GDM1 (cell line): ENCODE results near the gene ALDH6A1.

ENCODE experiments used
- DNase-seq: peaks from one replicate; lab custom pipeline; 2025; lab: John Stamatoyannopoulos, UW

ALDH6A1 gene

GRCh38 chr14:74049876-74050495, 34.3 kb downstream of the ALDH6A1 start:
- DNase-seq: no peak

DNA sequence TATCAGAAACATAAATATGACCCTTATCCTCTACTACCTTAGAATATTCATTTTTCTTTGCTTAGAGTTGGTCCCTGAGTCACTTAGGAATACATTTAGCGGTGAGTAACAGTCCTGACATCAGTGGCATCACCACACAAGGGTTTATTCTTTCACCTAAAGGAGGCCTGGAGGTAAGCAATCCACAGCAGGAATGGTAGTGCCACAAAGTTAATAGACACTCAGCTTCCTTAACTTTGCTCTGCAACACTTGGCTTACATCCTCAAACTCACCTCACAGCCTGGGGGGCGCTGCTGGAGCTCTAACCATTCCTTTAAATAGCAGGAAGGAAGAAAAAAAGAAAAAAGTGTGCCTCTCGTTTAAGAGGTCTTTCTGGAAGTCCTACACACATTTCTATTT, 36.0 kb downstream of the ALDH6A1 start:
- no peak for DNase-seq

GRCh38 chr14:74045522-74045921, 38.7 kb downstream of the ALDH6A1 start:
- DNase-seq: no peak

GRCh38 chr14:74042296-74042695, 42.0 kb downstream of the ALDH6A1 start:
- DNase-seq: no peak

GRCh38 chr14:74038020-74038859, 46.0 kb downstream of the ALDH6A1 start:
- peak; percentile 11 for DNase-seq

GRCh38 chr14:74035556-74035955, 48.7 kb downstream of the ALDH6A1 start:
- no peak for DNase-seq

GRCh38 chr14:74034572-74034971, 49.7 kb downstream of the ALDH6A1 start:
- no peak for DNase-seq

- DNase-seq: no peak
Observed at GRCh38 chr14:74029136-74029535, 55.1 kb downstream of the ALDH6A1 start.

GRCh38 chr14:74022346-74022745, 61.9 kb downstream of the ALDH6A1 start:
- DNase-seq: no peak

GRCh38 chr14:74019408-74020137, 64.7 kb downstream of the ALDH6A1 start:
- no peak for DNase-seq

DNA sequence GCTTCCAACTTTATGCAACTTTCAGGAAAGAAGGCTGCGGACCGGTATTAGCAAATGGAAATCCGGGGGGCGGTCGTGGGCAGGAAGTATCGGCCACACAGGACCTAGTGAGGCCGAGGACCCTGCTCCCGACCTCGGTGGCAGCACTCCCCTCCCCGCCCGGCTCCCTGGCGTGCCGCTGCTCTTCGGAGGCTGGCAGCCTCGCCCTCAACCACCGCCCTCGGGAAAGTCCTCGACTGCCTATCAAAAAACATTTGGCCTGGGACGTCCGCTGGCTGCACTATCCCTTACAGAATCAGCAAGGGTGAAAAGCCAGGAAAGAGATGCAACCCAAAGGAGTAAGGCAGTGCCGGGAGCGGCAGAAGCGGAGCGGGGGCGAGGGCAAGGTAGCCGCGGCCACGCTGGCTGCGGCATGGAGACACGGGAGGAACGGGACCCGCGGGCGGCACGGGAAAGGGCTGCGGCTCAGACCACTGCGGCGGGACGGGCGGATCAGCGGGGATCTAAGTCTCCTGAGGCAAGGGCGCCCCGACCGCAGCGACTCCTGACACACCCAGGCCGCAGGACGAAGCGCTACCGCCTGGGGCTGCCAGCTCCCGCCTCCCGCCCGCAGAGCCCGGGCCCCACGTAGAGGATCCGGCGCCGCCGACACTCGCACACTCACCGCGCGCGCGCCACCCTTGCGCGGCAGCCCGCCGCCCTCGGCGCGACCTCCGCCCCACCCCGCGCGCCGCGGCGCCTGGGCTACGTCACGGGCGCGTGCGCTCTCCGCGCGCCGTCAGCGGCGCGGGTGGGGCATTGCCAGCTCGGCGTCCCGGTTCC, 65.5 kb downstream of the ALDH6A1 start, which contains the start of the genes BBOF1 and ENTPD5:
Gene BBOF1, plus strand, starts transcription at position 764 of the 822 bp plus-strand sequence. CDS start 130 bp downstream, outside the sequence.
Gene ENTPD5, minus strand, starts transcription at position 703 of the 822 bp plus-strand sequence. CDS start 31,186 bp downstream, outside the sequence.
- peak; percentile 83 for DNase-seq

DNA sequence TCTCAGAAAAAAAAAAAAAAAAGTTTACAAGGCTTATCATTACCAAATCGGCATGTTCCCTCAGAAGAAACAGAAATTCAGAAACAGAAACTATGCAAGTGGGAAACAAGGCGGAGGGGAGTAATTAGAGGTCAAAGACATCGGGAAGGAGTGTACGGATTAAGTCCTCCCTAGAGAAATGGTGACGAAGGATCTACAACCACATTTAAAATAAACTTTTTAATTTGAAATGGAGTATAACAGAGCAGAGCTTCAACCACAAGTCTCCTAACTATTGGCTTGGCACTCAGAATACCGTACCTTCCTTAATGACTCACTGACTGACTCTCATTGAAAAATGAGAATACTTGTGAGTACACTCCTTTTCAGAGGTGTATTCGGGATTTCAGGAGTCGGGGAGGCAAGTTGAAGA, 66.1 kb downstream of the ALDH6A1 start:
- DNase-seq: no peak

DNA sequence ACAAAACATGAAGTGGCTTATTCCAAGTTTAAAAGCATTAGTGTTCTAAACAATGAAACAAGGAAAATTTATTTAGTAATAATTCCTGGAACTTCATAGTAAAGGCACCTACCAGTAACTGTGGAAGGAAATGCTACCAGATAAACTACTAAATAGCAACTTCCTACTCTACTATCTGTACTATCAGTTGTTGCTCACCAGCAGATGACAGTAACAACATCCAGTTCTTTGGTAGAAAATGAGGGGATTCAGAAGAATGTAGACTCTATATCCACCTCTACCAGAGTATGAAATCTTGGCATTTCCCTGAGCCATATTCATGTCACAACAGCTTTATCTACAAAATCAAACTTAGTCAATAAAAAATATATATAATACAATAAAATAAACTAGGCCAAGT, 68.3 kb downstream of the ALDH6A1 start:
- no peak for DNase-seq

GRCh38 chr14:74015176-74015575, 69.1 kb downstream of the ALDH6A1 start:
- no peak for DNase-seq

- DNase-seq: no peak
Observed at GRCh38 chr14:74014299-74014698, 70.0 kb downstream of the ALDH6A1 start.

DNA sequence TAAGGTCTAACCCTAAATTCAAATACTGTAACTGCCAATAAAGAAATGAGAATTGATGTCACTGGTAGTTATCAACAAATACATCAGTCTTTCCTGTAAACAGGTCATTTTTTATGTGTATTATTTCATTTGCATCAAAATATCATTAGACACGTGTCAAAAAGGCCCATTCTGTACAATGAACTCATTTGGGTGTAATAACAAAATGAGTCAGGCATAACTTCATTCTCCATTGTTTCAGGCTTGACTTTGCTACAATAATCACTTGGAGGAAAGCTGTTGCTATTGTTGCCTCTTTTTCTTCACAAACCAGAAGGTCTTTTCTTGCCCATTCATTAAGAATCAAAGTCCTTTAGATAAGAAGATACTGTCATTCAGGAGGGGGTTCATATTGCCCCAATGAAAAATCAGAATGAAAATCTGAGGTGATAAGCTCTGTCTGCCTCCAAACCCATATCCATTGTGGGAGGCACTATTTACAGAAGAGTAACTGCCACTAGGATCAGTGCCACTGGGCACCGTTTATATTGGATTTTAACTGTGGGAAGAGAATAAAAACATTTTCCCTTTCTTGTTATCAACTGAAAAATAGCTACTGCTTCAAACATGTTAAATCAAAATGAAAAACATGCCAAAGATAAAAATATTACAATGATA, 75.3 kb downstream of the ALDH6A1 start:
- DNase-seq: no peak
